ENCODE data around the gene DOCK1. TPM values are rescaled to one million over a fixed set of nuclear protein-coding genes. Genes with fewer than 3 reads are reported as not detected.

DOCK1 gene
- total and polyA plus RNA-seq, 5 donors: 7.8 to 23.1 (median 20.8) TPM

DNA sequence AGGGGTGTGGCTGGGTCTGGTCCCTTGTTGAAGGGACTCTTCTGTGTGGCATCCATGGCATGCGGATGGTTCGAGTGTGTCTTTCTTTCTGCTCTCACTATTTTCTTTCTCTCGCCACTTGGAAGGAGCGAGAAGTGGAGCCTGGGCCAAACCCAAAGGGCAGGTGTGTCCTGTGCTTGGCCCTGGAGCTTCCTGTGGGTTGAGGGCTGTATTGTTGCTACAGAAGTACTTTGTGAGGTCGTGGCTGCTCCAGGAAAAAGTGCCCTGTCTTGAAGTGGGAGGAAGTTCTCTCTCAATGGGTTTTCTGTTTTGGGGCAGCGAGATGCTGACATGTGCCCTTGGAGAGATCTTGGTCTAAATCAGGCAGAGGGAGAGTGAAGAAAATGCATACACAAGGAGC, 72.0 kb downstream of the DOCK1 start:
- Histone ChIP-seq H3K9me3 (ENCODE audit: control insufficient read depth, low read length) (no peaks in the 10 kb centered on the region), H3K27me3 (ENCODE audit: control insufficient read depth, insufficient read depth) (no peaks in the 10 kb centered on the region), H3K4me3 (ENCODE audit: low read length) (no peak overlapping the region), H3K27ac (ENCODE audit: low read length) (no peak overlapping the region), H3K4me1 (ENCODE audit: control insufficient read depth, insufficient read depth, low read length) (peaks cover 2% of the 10 kb centered on the region)
- WGBS: 70% methylated on average over 6 of the region's 6 CpGs
- intact Hi-C loops (cut with DNase I): no loop called here
- DNase-seq (no peak), ATAC-seq (no peak)

DNA sequence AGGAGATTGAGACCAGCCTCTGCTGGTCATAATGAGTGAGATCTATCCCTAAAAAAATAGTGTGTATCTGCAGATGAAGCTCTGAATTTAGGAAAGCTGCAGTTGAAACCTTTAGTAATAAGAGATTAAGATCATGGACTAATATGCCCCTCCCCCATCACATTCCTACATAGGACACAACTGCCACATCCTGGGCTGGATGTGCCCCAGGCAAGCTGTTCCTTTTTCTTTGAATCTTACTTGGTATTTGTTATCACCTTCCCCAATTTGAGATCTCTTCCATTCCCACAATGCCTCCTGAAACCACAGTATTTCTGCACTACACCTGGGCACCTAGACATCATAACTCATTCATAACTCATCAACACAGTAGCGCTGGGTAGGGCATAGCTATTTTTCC, 74.1 kb downstream of the DOCK1 start:
- 96% methylated on average over 1 of the region's 1 CpG for whole genome bisulfite sequencing
- intact Hi-C loops (cut with DNase I): no loop called here
- Histone ChIP-seq H3K27ac (ENCODE audit: low read length) (no peak overlapping the region), H3K9me3 (ENCODE audit: control insufficient read depth, low read length) (no peaks in the 10 kb centered on the region), H3K4me3 (ENCODE audit: low read length) (no peak overlapping the region), H3K27me3 (ENCODE audit: control insufficient read depth, insufficient read depth) (no peaks in the 10 kb centered on the region), H3K4me1 (ENCODE audit: control insufficient read depth, insufficient read depth, low read length) (peaks cover 2% of the 10 kb centered on the region)
- no peak for ATAC-seq
- DNase-seq: no peak

DNA sequence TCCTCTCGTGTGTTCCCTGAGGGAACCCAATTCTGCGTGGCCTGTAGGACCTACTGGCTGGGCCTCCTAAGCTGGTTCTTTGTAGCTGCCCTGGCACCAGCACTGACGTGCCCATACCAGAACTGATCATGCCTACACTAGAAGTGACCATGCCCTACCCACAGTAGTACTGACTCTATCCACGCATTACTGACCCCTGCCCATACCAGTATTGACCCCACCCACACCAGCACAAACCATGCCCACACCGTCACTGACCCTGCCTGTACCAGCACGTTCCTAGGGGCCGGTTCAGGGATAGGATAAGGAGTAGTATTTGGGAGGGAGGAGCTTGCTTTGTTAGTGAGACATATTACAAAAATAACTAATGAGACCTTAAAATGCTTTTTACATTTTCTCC, 88.0 kb downstream of the DOCK1 start:
- intact Hi-C loops (cut with DNase I): no loop called here
- Histone ChIP-seq H3K9me3 (ENCODE audit: control insufficient read depth, low read length) (no peaks in the 10 kb centered on the region), H3K27ac (ENCODE audit: low read length) (no peak overlapping the region), H3K4me3 (ENCODE audit: low read length) (no peak overlapping the region), H3K4me1 (ENCODE audit: control insufficient read depth, insufficient read depth, low read length) (no peaks in the 10 kb centered on the region), H3K27me3 (ENCODE audit: control insufficient read depth, insufficient read depth) (no peaks in the 10 kb centered on the region)
- DNase-seq (no peak), ATAC-seq (peak in 1 of 2 donors; percentile 13)
- 97% methylated on average over 7 of the region's 7 CpGs for WGBS

DNA sequence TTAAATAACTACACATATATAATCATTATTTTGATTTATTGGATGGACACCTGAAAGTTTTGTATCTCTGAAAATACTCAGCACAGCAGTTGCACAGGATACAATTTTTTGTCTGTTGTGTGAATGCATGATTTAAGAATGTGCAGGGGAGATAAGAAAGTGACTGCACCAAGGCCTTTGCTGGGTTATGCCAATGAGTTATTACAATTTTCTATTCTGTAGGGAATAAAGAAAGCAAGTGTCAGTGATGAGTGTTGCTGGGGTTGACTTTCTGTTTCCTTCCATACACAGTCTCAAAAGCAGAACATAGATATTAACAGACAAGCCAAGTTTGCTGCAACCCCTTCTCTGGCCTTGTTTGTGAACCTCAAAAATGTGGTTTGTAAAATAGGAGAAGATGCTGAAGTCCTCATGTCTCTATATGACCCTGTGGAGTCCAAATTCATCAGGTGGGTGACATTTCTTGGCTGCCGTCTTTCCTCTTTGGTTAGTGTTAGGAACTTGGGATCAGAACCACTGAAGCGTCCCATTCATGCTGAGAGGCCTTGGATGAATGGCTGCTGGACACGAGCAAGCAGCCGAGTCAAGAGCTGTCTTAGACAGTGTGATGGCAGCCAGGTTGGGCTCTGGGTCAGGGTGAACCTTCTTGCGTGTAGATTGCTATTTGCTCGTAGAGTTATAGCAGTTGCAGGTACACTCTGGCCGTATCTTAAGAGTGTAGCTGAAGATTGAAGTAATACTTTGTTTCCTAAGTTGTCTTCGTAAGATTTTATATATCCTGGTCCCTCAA, 92.8 kb downstream of the DOCK1 start:
- Histone ChIP-seq H3K27me3 (ENCODE audit: control insufficient read depth, insufficient read depth) (no peaks in the 10 kb centered on the region), H3K27ac (ENCODE audit: low read length) (no peak overlapping the region), H3K4me3 (ENCODE audit: low read length) (no peak overlapping the region), H3K4me1 (ENCODE audit: control insufficient read depth, insufficient read depth, low read length) (no peaks in the 10 kb centered on the region), H3K9me3 (ENCODE audit: control insufficient read depth, low read length) (no peaks in the 10 kb centered on the region)
- ATAC-seq: no peak
- peak in 1 of 3 donors; percentile 9 for DNase-seq
- WGBS: 94% methylated on average over 8 of the region's 8 CpGs
- intact Hi-C loops (cut with DNase I): no loop called here

DNA sequence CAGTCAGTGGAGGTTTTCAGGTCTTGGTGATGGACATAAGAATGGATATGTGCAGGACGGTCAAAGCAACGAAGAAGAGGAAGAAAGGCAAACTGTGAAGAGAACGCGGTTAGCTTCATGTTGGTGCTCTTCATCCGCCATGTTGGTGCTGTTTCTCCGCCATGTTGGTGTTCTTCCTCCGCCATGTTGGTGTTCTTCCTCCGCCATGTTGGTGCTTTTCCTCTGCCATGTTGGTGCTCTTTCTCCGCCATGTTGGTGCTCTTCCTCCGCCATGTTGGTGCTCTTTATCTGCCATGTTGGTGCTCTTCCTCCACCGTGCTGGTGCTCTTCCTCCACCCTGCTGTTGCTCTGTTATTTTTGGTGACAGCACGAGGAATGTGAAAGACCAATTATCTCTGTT, 95.4 kb downstream of the DOCK1 start:
- Histone ChIP-seq H3K4me1 (ENCODE audit: control insufficient read depth, insufficient read depth, low read length) (no peaks in the 10 kb centered on the region), H3K4me3 (ENCODE audit: low read length) (no peak overlapping the region), H3K9me3 (ENCODE audit: control insufficient read depth, low read length) (no peaks in the 10 kb centered on the region), H3K27ac (ENCODE audit: low read length) (no peak overlapping the region), H3K27me3 (ENCODE audit: control insufficient read depth, insufficient read depth) (no peaks in the 10 kb centered on the region)
- DNase-seq: no peak
- ATAC-seq: no peak
- intact Hi-C loops (cut with DNase I): no loop called here
- 84% methylated on average over 12 of the region's 12 CpGs for WGBS

DNA sequence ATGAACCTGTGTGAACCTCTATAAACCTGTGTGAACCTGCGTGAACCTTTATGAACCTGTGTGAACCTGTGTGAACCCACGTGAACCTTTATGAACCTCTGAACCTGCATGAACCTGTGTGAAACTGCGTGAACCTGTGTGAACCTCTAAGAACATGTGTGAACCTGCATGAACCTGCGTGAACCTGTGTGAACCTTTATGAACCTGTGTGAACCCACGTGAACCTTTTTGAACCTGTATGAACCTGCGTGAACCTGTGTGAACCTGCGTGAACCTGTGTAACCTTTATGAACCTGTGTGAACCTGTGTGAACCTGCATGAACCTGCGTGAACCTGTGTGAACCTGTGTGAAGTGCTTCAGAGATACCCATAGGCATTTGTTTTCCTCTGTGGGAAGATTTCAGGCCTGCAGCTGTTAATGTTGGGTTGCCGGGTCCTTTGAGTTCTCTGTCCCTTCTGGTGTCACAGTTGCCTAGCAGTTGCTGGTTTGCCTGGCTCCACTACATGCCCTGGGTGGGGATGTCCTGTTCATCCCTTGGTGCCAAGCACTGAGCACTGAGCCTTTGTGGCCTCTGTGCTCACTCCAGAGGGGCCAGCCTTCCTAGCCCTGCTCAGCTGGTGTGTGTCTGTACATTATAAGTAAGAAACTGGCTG, 97.9 kb downstream of the DOCK1 start:
- Histone ChIP-seq H3K4me3 (ENCODE audit: low read length) (no peak overlapping the region), H3K27me3 (ENCODE audit: control insufficient read depth, insufficient read depth) (no peaks in the 10 kb centered on the region), H3K9me3 (ENCODE audit: control insufficient read depth, low read length) (no peaks in the 10 kb centered on the region), H3K4me1 (ENCODE audit: control insufficient read depth, insufficient read depth, low read length) (no peaks in the 10 kb centered on the region), H3K27ac (ENCODE audit: low read length) (no peak overlapping the region)
- WGBS: 96% methylated on average over 9 of the region's 9 CpGs
- no peak for DNase-seq
- intact Hi-C loops (cut with DNase I): no loop called here
- no peak for ATAC-seq

DNA sequence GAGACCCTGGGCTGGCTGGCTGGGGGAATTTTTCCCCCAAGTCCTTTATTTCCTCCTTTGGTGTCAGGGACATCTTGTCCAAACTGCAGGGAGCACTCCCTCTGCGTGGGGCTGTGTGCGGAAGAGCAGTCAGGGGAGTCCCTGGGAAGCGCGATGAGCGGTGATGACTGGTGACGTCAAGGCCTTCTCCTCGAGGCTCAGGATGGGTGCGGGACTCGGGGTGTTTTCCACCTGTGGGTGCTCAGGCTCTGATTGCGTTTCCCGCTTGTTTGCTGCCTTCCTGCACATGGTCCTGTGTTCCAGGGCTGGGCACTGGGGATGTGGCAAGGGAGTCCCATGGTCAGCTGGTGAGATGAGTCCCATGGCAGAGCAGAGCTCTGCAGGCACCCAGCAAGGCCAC, 101.2 kb downstream of the DOCK1 start:
- Histone ChIP-seq H3K27ac (ENCODE audit: low read length) (no peak overlapping the region), H3K4me1 (ENCODE audit: control insufficient read depth, insufficient read depth, low read length) (no peaks in the 10 kb centered on the region), H3K9me3 (ENCODE audit: control insufficient read depth, low read length) (no peaks in the 10 kb centered on the region), H3K27me3 (ENCODE audit: control insufficient read depth, insufficient read depth) (no peaks in the 10 kb centered on the region), H3K4me3 (ENCODE audit: low read length) (no peak overlapping the region)
- no peak for ATAC-seq
- intact Hi-C loops (cut with DNase I): no loop called here
- WGBS: 96% methylated on average over 11 of the region's 11 CpGs
- no peak for DNase-seq

DNA sequence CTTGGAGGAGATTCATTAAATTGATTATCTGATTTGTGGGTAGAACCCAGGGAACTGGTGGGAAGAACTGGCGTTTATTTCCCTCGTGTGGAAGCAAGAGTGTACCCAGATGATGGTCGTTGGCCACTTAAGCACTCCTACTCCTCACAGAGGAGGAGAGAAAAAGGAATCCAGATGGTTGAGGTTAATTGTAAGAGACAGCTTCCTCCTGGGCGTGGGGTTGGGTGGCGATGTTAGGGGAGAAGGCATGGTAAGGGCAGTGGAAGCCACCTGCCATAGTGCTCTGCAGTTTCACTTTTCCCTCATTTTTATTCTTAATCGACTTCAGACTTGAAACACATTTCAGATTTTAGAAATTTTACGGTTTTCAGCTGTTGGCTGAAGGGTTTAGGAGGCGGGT, 104.1 kb downstream of the DOCK1 start:
- ATAC-seq: no peak
- intact Hi-C loops (cut with DNase I): no loop called here
- Histone ChIP-seq H3K4me1 (ENCODE audit: control insufficient read depth, insufficient read depth, low read length) (no peaks in the 10 kb centered on the region), H3K4me3 (ENCODE audit: low read length) (no peak overlapping the region), H3K9me3 (ENCODE audit: control insufficient read depth, low read length) (no peaks in the 10 kb centered on the region), H3K27me3 (ENCODE audit: control insufficient read depth, insufficient read depth) (no peaks in the 10 kb centered on the region), H3K27ac (ENCODE audit: low read length) (no peak overlapping the region)
- 88% methylated on average over 8 of the region's 8 CpGs for WGBS
- no peak for DNase-seq

DNA sequence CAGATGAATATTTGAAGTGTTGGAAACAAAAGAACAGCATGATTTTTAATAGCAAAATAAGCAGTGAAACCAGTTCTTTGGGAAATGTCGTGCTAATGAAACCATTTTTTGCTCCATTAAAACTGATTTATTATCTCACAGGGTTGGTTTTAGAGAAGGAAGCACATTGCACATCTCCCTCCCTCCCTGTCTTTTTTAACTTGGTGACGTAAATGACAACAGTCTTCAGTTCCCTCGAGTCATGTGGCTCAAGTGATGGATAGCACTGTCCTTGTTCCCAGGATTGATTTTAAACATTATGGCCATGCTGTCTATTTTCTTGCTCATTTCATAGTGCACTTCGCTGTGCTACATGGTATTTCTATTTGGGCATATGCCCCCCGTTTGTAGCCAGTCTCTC, 105.9 kb downstream of the DOCK1 start:
- no peak overlapping the region for H3K4me3 ChIP-seq (ENCODE audit: low read length)
- intact Hi-C loops (cut with DNase I): no loop called here
- 76% methylated on average over 5 of the region's 5 CpGs for WGBS
- H3K27me3 ChIP-seq (ENCODE audit: control insufficient read depth, insufficient read depth): no peaks in the 10 kb centered on the region
- DNase-seq (no peak), ATAC-seq (no peak)
- no peaks in the 10 kb centered on the region for H3K9me3 ChIP-seq (ENCODE audit: control insufficient read depth, low read length)
- H3K4me1 ChIP-seq (ENCODE audit: control insufficient read depth, insufficient read depth, low read length): no peaks in the 10 kb centered on the region
- no peak overlapping the region for H3K27ac ChIP-seq (ENCODE audit: low read length)

DNA sequence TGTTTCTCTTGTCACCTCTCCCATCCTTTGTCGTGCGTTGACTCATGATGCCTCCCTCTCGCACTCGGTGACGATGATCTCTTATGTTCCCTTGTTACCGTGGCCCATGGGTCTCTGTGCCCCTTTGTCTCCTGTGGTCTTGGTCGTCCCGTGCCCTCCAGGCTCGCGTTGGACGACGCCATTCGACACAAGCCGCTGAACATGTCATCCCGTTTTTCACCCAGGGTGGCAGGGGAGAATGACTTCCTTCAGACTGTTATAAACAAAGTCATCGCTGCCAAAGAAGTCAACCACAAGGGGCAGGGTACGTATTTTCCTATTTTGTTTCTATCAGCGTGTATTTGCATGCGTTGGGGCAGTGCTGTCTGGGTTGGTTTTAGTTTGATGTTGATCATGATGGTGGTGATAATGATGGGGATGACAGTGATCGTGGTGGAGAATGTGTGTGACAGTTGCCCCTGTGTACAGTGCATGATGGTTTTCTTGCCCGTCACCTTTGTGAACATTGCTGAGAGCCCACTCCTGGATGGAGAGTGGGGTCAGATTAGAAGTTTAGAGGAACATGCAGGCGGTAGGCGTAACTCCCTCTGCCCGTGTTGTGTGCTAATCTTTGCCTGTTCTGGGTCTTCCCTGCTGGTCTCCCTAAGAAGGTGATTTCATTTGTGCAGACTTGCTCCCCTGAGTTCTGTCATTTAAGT, 107.0 kb downstream of the DOCK1 start:
- no peak overlapping the region for H3K4me3 ChIP-seq (ENCODE audit: low read length)
- ATAC-seq: peak; percentile 49 to 56

DNA sequence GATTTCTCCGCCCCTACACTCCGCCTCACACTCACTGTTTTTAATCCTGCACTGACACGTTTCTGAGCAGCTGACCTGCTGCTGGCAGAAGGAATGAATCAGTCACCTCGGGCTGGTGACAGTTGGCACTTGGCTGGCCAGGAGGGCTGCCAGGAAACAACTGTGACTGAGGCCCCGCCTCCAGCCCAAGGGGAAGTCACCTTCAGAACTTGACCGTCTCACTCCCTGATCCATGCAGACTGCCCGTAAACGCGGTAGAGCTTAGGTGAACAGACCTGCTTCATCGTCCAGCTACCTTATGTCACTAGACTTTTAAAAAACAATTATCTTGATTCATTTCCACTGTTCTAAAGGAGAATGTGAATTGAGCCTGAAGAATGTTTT, 107.5 kb downstream of the DOCK1 start:
- Histone ChIP-seq H3K27ac (ENCODE audit: low read length) (no peak overlapping the region), H3K27me3 (ENCODE audit: control insufficient read depth, insufficient read depth) (no peaks in the 10 kb centered on the region), H3K4me3 (ENCODE audit: low read length) (no peak overlapping the region), H3K9me3 (ENCODE audit: control insufficient read depth, low read length) (no peaks in the 10 kb centered on the region), H3K4me1 (ENCODE audit: control insufficient read depth, insufficient read depth, low read length) (no peaks in the 10 kb centered on the region)
- ATAC-seq (peak; percentile 91 to 93), DNase-seq (peak; percentile 66 to 90 (median 88))
- WGBS: 42% methylated on average over 10 of the region's 10 CpGs
- intact Hi-C loops (cut with DNase I): no loop called here

More for the DNA sequence above, 107.0 kb downstream of the DOCK1 start:
- no peak overlapping the region for H3K27ac ChIP-seq (ENCODE audit: low read length)
- intact Hi-C loops (cut with DNase I): no loop called here
- H3K4me1 ChIP-seq (ENCODE audit: control insufficient read depth, insufficient read depth, low read length): no peaks in the 10 kb centered on the region
- no peak for DNase-seq
- H3K9me3 ChIP-seq (ENCODE audit: control insufficient read depth, low read length): no peaks in the 10 kb centered on the region
- WGBS: 71% methylated on average over 24 of the region's 24 CpGs
- H3K27me3 ChIP-seq (ENCODE audit: control insufficient read depth, insufficient read depth): no peaks in the 10 kb centered on the region

Measured in right cardiac atrium (tissue), 5 donors.